Sigmoid colon (tissue), 4 donors: ENCODE data around the gene CLEC3B.

Experiments
- CTCF ChIP-seq, 4 experiments: fragments of 450-650 bp in 3 of 4; fragments of 200-600 bp in 1 of 4; IDR thresholded peaks; one replicate each; pipeline ENCODE4 v1.5.1; 2016 to 2019; ENCODE audit warnings: antibody characterized with exemption in 4 of 4, mild to moderate bottlenecking in 3 of 4, moderate library complexity in 2 of 4
- EP300 ChIP-seq, 4 donors: sonication (generic); formaldehyde crosslinking; IDR thresholded peaks; one replicate each; pipeline ENCODE4 v1.6.1; 2017; ENCODE audit warnings: antibody characterized with exemption in 4 of 4

- no peak for TF ChIP-seq CTCF (IDR thresholded peaks at IDR 0.05)
- no peak for TF ChIP-seq EP300 (IDR thresholded peaks at IDR 0.05)
Observed at GRCh38 chr3:45035441-45036301, 9.6 kb downstream of the CLEC3B start.
